Spleen (tissue), 11 donors: ENCODE data around the gene OR4A16. TPM values are rescaled to one million over a fixed set of nuclear protein-coding genes. Genes with fewer than 3 reads are reported as not detected.

Experiments
- DNase-seq: peaks from one replicate; pipeline ENCODE4 v3.0.0-alpha.2; 2020
- H3K27ac ChIP-seq, 8 donors: fragments of 200-600 bp; sonication (generic) in 7 of 8; 1 replicate in 4 of 8; 2 replicates in 4 of 8; pipeline versions ENCODE4 v1.5.0 to v1.8.0; 2016 to 2021; ENCODE audit warnings: inconsistent platforms in 4 of 8, mild to moderate bottlenecking in 4 of 8, moderate library complexity in 1 of 8
- H3K27me3 ChIP-seq, 7 donors: fragments of 200-600 bp; sonication (generic) in 6 of 7; replicated peaks in 1 of 7; 1 replicate in 4 of 7; 2 replicates in 3 of 7; pipeline versions ENCODE4 v1.5.0 to v1.8.0; 2016 to 2021; ENCODE audit warnings: inconsistent platforms in 3 of 7, mild to moderate bottlenecking in 1 of 7
- H3K36me3 ChIP-seq, 6 donors: fragments of 200-600 bp; sonication (generic) in 5 of 6; 1 replicate in 4 of 6; 2 replicates in 2 of 6; pipeline versions ENCODE4 v1.5.0 to v1.8.0; 2016 to 2021; ENCODE audit warnings: inconsistent platforms in 2 of 6
- H3K4me1 ChIP-seq, 6 donors: fragments of 200-600 bp; sonication (generic) in 5 of 6; 1 replicate in 3 of 6; 2 replicates in 3 of 6; pipeline versions ENCODE4 v1.5.0 to v1.8.0; 2016 to 2021; ENCODE audit warnings: inconsistent platforms in 3 of 6
- H3K4me3 ChIP-seq, 8 donors: fragments of 200-600 bp; sonication (generic) in 7 of 8; 1 replicate in 4 of 8; 2 replicates in 4 of 8; pipeline versions ENCODE4 v1.5.0 to v1.8.0; 2016 to 2021; ENCODE audit warnings: inconsistent platforms in 4 of 8, mild to moderate bottlenecking in 4 of 8, moderate library complexity in 2 of 8
- H3K9me3 ChIP-seq, 8 donors: fragments of 200-600 bp; sonication (generic) in 7 of 8; 1 replicate in 4 of 8; 2 replicates in 4 of 8; pipeline versions ENCODE4 v1.5.0 to v1.8.0; 2016 to 2021; ENCODE audit warnings: inconsistent platforms in 4 of 8
- POLR2A ChIP-seq, 3 donors: fragments of 450-650 bp; IDR thresholded peaks; one replicate each; pipeline ENCODE4 v1.5.1; 2017; ENCODE audit warnings: antibody characterized with exemption in 3 of 3, mild to moderate bottlenecking in 1 of 3
- POLR2AphosphoS5 ChIP-seq, 3 donors: sonication (generic); formaldehyde crosslinking; IDR thresholded peaks; one replicate each; pipeline ENCODE4 v1.5.1; 2017; ENCODE audit warnings: antibody characterized with exemption in 3 of 3
- WGBS, 5 donors: extraction: QIAGEN DNeasy Blood & Tissue Kit in 3 of 5; methylation state at CpG; one replicate each; pipeline versions ENCODE4 v1.1.5 to v1.1.7; 2013 to 2018; 5-methylcytosine and 5-hydroxymethylcytosine counted together
- intact Hi-C: fragments of 100-400 bp; cut with DNase I; formaldehyde crosslinking; loops from one replicate; pipeline ENCODE4 v1.15.0; 2023; ENCODE audit warnings: low total_unique reads
- polyA plus RNA-seq, 3 donors: library from polyadenylated mRNA; stranded (reverse); fragments of 200-250 nt; gene quantifications; one replicate each; pipeline ENCODE4 v1.2.1, GENCODE V29; 2013
- total RNA-seq, 7 donors: library from RNA; depleted of rRNA in 3 of 7; stranded (reverse); fragments of >200 nt in 3 of 7; fragmentation: NEBNext Ultra II Directional in 4 of 7; extraction: Animal tissue kit (Norgen Biotek cat#: 25700) in 4 of 7; gene quantifications; one replicate each; pipeline versions ENCODE4 v1.1.0 to v1.2.1, GENCODE V29; 2016 to 2021
- TF ChIP-seq, protein P1 (sequence below), 11 experiments: fragments of 200-600 bp in 7 of 11; fragments of 450-650 bp in 4 of 11; sonication (generic) in 4 of 11; IDR thresholded peaks in 8 of 11; conservative IDR thresholded peaks in 3 of 11; 1 replicate in 7 of 11; 2 replicates in 4 of 11; pipeline versions ENCODE4 v1.4.0 to v1.8.0; 2016 to 2021; ENCODE audit warnings: antibody characterized with exemption in 11 of 11, inconsistent platforms in 4 of 11, mild to moderate bottlenecking in 1 of 11
- donor health status: healthy with polysubstance abuse.
- donor health status: DM: no; HTN: no; CAD: no; lungs with moderate emphysema.
- donor health status: DM: no; HTN: no; CAD: no.
- donor health status: Bipolar disorder and iron deficiency.
- donor health status: healthy.
- donor health status: DM: no; HTN: no; CAD: no.
- donor health status: DM: yes; HTN: yes; CAD: no.

OR4A16 gene
- total and polyA plus RNA-seq, 10 donors, result not detected

DNA sequence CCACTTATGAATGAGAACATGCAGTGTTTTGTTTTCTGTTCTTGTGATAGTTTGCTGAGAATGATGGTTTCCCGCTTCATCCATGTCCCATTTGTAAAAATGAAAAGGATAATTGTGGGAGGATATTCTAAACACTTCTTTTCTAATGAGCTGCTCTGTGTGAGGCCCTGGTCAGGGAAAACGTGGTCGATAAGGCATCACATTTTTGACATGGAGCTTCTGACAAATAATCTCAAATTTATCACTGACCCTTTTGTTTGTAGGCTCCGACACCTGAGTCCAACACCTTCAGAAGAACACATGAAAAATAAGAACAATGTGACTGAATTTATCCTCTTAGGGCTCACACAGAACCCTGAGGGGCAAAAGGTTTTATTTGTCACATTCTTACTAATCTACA is 24.7 kb downstream of the OR4A16 start, which contains the start of gene OR4A15:
TSS of gene OR4A15 (plus strand) at position 301 of the 400 bp plus-strand sequence. CDS start at position 301, 0 bp downstream.
- 56 to 64% (median 60%) methylated on average over 4 of the region's 4 CpGs for WGBS, 5 donors
- DNase-seq, result no peak
- intact Hi-C loops, result no loop called here
- Histone ChIP-seq H3K4me3 (no peak within 1 kb of the TSS), H3K4me1 (no peaks in the 10 kb centered on the region), H3K27ac (no peak within 1 kb of the TSS), H3K9me3 (peaks cover 0 to 45% (median 17%) of the 10 kb centered on the region in 8 donors), H3K36me3 (no peaks in the 10 kb centered on the region), H3K27me3 (no peaks in the 10 kb centered on the region)
- TF ChIP-seq POLR2AphosphoS5 (IDR thresholded peaks at IDR 0.05) (no peak), POLR2A (IDR thresholded peaks at IDR 0.05) (no peak)
- TF ChIP-seq, protein P1, sequence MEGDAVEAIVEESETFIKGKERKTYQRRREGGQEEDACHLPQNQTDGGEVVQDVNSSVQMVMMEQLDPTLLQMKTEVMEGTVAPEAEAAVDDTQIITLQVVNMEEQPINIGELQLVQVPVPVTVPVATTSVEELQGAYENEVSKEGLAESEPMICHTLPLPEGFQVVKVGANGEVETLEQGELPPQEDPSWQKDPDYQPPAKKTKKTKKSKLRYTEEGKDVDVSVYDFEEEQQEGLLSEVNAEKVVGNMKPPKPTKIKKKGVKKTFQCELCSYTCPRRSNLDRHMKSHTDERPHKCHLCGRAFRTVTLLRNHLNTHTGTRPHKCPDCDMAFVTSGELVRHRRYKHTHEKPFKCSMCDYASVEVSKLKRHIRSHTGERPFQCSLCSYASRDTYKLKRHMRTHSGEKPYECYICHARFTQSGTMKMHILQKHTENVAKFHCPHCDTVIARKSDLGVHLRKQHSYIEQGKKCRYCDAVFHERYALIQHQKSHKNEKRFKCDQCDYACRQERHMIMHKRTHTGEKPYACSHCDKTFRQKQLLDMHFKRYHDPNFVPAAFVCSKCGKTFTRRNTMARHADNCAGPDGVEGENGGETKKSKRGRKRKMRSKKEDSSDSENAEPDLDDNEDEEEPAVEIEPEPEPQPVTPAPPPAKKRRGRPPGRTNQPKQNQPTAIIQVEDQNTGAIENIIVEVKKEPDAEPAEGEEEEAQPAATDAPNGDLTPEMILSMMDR (IDR thresholded peaks at IDR 0.05 in 8 of 11, conservative IDR thresholded peaks at IDR 0.05 in 3 of 11), result no peak

Other genes with a start within 250 kb of the OR4A16 start
- gene TRIM48, start 81.0 kb upstream of the OR4A16 start, total RNA-seq, result not detected
- gene TRIM48, start 81.0 kb upstream of the OR4A16 start, polyA plus RNA-seq, result not detected
- not detected for gene OR4A15, start 24.8 kb downstream of the OR4A16 start, total RNA-seq
- gene OR4A15, start 24.8 kb downstream of the OR4A16 start, polyA plus RNA-seq, result not detected
- not detected for gene OR4C15, start 211.3 kb downstream of the OR4A16 start, total RNA-seq
- gene OR4C15, start 211.3 kb downstream of the OR4A16 start, polyA plus RNA-seq, result not detected
- not detected for gene OR4C16, start 228.9 kb downstream of the OR4A16 start, total RNA-seq
- gene OR4C16, start 228.9 kb downstream of the OR4A16 start, polyA plus RNA-seq, result not detected